GM18909 (cell line): Measurements from ENCODE around the gene CPZ.
"Not testable (repeated sequence)": the region's sequence is repeated elsewhere in the genome, so short reads cannot be mapped to it uniquely, and the experiment has no call there.

Source experiments
- ATAC-seq: cut with Tn5 transposase; IDR thresholded peaks from one replicate; pipeline ENCODE4 v1.9.1; 2021; ENCODE audit warnings: mild to moderate bottlenecking; ENCODE audit not compliant: unreplicated experiment, poor library complexity

CPZ gene

DNA sequence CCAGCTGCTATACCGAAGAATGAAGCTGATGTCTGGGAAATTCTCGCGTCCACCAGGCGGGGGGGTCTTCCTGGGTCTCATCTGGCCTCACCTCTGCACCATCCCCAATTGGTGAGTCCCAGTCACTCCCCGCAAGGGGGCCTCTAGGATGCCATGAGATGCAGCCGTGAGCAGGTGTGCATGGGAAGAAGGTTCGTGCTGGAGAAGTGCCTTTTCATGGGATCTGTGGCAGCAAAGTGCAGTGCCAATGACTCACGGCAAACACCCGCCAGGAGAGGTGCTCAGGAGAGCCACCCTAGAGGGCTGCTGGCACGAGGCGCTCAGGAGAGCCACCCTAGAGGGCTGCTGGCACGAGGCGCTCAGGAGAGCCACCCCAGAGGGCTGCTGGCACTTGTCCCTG lies 55.1 kb downstream of the CPZ start:
- no peak for ATAC-seq

DNA sequence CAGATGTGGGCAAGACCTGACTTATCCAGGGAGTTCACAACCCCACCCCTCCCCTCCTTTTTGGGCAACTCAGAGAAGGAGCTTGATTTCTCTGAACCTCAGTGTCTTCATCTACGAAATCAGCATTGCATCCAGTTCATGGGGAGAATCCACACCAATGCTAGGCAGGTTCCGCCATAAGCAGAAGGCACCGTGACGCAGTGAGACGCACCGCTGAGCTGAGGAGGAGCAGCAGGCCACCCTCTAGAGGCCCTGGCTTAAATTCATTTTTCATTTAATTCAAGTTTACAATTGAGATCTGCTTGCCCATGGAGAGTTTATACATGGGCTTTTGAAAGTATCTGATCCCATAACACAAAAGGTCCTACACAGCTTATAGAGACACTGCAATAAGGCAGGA lies 55.7 kb downstream of the CPZ start:
- no peak for ATAC-seq

DNA sequence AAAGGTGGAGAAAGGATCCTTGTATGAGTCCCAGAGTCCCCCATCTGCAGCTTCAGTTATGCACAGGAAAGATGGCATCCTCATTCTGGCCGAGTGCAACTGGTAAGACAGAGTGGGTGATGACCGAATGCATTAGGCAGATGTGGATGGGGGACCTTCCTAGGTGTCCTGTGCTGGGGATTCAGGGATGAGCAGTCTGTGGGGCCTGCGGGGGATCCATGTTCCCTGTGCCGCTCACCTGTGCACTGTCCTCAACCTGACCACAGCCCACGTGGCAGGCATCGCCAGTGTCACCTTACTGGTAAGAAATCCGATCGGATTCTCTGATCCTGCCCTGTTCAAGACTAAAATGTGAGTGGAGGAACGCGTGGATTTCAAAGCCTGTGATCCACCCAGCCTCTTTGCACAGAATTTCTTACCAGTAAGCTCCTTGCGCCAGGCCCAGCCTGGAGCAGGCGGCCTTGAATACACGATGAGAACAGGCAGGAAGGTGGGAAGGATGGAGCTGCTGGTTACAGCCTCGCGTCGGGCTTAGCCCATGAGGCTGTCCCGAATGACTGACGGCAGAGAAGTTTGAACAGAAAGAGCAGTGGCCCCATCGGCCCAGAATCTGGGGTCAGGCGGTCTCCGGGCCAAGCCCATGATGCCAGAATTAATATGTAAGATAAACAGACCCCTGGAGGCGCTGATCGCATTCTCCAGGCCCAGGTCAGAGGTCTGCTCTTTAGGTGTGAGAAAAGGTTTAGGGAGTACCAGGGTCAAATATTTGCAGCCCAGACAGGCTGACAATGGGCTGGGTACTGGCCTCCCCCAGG lies 56.5 kb downstream of the CPZ start:
- no peak for ATAC-seq

DNA sequence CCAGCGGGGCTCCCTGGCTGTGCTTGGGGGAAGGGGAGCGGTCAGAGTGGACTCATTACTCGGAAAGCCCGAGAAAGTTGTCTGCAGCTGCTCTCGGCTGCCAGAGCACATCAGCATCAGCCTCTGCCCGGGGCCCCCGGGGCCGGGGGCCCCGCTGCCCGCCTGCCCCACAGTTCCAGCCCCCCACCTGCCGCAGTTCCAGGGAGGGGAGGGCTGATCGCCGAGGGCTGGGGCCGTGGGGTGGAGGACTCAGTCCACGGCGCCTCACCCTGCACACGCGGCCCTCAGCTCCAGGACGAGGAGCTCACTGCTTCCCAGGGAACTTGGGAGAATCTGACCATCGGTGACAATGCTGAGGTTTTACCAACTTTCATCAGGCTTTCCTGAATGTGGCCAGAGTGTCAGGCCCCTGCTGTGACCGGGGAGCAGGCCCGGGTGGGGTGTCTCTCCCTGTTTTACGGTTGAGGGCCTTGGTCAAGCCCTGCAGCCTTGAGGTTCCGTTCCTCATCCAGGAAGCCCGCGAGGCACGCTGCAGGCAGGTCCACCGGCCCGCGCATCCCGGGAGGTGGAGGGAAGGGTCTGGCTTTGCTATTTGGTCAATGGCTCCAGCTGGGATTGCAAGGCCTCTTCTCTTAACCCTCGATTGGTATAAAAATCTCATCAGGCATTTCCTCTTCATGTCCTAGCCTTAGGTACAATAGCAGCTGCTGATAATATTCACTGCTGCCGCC lies 57.2 kb downstream of the CPZ start:
- ATAC-seq, result no peak

DNA sequence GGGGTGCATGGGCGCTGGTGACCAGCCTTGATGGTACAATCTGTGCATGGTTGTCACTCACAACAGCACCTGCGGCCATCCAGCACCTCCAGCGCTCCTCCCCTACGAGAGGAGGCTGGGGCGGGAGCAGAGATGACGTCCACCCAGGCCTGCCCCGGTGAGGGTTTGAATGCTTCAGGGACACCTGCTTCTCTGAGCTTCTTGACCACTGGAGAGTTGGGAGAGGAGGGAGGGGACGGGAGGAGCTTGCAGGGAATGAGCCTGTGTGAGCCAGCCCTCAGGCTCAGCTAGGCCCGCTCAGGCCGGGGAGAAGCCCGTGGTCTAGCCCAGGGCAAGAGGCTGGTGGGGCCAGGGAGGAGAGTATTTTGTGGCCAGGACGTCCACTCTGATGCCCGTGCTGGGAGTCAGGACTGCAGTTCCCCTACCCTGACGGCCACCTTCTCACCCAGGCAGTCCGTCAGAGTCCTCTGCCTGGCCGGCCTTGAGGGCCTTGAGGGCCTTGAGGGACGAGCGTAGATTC lies 59.2 kb downstream of the CPZ start:
- no peak for ATAC-seq

DNA sequence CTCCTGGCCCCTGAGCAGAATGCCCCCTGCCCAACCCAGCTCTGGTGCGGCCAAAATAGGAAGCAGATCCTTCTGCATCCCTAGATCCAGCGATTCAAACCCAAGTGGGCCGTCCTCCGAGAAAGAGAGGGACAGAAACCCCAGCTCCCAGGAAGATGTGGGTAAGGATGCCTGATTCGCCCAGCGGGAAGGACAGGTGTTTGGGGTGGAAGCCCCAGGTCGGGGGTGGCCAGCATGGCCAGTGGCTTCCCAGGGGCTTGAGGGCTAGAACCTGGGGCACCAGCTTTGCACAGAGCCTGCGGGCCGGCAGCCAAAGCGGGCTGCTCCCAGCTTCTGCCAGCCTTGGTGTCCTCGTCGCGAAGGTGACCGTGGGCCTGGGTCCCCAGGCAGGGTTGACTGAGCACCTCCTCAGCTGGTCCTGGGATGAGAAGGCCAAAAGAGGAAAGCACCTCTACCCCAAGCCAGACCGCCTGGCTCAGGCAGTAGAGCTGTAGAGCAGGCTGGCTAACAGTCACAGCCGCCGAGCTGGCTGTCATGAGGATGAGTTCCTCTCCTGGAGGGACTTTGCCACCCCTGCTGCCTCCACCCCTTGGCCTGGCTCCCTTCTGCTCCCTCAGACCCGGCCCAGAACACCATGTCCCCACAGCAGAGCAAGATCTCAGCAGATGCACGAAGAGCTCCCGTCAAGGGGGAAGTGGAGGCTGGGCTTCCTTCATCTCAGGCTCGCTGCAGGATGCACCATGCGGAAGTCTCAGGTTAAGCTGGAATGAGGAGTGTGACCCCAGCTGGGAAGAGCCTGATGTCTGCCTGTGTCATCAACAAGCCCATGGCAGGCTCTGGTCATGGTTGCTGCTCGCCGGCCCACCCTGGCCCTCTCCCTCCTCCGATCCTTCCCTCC lies 59.9 kb downstream of the CPZ start:
- no peak for ATAC-seq

DNA sequence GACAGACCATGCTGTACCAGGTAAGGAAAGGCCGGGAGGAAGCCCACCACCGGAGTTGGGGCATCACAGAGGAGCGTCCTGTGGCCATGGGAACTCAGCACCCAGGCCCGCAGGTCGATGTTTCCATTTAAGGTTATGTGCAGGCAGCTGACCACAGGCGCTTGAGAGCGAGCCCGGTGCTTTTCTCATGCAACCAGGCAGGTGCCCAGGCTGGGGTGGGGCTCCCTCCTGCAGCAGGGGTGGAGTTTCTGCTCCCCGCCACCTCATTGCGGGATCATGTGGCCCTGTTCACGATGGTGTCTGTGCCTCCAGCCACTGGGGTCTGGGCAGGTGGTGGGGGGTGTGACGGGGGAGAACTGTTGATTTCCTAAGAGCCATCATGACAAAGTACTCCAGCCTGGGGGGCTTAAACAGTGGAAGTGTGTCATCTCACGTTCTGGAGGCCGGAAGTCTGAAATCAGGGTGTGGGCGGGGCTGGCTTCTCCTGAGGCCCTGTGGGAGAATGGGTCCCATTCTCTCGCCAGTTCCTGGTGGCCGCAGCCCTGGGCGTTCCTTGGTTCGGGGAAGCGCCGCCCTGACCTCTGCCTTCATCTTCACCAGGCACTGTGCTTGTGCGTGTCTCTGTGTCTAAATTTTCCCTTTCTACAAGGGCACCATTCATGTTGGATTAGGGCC lies 60.9 kb downstream of the CPZ start:
- ATAC-seq, result no peak

DNA sequence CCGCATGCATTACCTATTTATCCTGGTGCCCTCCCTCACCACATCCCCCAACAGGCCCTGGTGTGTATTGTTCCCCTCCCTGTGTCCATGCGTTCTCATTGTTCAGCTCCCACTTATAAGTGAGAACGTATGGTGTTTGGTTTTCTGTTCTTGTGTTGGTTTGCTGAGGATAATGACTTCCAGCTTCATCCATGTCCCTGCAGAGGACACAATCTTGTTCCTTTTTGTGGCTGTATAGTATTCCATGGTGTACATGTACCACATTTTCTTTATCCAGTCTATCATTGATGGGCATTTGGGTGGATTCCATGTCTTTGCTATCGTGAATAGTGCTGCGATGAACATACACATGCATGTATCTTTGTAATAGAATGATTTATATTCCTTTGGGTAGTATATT lies 61.6 kb downstream of the CPZ start:
- not testable (repeated sequence) for ATAC-seq

DNA sequence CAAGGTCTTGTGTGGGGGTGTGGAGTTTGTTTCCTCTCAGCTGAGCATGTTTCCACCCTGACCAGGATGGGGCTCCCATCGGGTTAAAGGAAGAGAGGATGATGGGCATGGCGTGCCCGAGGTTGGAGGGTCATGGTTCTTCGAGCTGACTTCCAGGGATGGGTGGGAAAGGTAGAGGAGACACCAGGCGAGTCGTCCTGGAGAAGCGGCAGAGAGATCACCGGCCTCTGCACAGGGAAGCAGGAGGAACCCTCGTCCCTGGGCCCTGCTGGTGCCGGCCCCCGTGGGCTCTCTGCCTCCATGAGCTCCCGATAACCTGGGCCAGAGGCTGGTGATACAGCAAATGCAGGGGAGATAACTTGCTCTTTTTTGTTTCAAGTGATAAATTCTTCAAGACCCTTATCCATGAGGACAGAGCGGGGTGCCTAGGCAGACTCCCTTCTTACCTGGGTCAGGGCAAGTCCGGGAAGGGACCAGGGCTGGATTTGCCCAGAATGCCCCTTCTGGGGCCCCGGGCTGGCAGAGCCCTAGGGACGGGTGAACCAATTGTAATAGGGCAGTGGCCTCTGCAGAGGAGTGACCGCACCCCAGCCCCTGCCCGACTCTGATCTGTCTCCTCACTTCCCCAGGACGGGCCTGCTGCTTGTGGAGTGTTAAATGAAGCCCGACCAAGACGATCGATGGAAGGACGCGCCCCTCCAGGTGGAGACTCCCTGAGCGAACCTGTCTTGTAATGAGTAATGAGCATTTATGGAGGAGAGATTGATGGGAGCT lies 63.0 kb downstream of the CPZ start:
- no peak for ATAC-seq

DNA sequence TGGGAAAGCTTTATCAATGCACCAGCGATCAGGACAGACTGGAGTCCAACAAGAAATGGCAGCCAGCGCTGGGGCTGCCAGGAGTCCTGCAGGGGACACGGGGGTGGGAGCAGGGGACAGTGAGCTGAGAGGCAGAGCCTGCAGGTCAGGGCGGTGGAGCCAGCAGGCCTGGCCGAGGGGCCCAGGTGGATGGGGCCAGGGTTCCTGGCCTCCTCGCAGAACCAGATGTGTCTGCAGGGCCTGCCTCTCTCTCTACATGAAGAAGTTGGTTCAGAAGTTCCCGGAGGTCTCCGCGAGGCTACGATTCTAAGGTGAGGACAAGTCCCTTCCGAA lies 63.6 kb downstream of the CPZ start:
- no peak for ATAC-seq

DNA sequence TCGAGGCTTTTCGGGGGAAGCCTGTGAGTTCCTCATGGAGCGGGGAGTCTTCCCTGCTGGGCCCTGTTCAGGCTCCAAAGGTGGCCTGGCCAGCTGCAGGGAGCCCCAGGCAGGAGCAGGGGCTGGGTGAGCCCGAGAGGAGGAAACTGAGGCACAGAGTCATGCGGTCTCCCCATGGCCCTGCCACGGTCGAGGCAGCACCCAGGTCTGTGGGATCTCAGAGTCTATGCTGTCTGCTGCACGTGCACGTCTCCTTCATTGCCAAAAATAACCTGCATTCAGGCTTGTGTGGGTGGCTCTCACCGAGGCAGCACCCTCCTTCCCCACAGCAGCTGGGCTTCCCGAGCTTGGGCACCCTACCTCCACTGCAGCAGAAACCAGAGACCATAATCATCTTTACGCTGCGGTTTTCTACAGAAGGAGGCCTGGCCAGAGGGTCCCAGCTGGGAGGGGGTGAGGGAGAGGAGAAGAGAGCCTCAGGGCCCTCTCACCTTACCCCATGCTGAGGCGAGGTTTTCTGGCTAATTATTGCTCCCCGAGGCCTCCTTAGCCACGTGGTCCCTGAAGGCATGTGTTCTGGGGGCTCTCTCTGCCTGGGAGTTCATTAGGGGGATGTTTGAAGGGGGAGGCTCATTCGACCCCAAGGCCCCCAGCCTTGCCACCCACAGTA lies 64.3 kb downstream of the CPZ start:
- no peak for ATAC-seq

DNA sequence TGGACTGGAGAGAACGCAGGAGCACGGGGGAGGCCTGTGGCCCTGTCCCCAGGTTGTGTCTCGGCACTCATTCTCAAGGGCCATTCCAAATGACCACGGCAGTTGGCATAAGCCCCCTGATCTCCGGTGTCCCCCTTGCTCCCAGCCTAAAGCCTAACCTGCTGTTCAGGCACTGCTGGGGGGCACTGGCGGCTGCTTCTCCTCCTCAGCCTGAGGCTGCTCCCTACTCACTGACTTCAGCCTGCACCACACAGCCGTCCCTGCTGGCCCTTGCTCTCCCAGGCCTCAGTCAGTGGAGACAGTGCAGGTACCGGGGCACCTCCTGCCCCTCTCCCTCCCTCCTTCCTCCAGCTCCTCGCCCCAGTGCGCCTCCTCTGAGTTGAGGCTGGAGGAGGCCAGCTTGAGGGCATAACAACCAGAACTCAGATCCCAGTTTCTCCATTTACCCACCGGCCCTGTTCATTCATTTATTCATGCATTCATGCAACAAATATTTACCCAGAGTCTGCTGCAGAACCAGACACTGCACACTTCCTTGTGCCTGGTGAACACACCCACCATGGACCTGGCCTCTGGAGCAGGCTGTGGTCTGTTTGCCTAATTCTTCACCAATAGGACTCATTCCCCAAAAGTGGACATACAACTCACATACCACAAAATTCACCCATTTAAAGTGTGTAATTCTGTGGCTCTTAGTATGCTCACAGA lies 65.0 kb downstream of the CPZ start:
- ATAC-seq, result no peak

DNA sequence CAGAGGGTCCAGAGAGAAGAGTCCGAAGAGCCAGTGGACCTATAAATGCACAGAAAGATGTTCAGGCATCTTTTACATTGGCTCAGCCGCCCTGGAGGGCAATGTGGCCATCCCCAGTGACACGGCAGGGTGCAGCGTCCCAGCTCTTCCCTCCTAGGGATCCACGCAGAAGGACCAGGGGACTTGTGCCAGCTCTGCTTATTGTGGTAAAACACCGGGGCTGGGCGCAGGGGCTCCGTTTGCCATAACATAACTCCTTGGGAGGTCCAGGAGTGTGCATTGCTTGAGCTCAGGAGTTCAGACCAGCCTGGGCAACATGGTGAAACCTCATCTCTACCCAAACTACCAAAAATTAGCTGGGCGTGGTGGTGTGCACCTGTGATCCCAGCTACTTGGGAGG lies 70.2 kb downstream of the CPZ start:
- ATAC-seq, result no peak

DNA sequence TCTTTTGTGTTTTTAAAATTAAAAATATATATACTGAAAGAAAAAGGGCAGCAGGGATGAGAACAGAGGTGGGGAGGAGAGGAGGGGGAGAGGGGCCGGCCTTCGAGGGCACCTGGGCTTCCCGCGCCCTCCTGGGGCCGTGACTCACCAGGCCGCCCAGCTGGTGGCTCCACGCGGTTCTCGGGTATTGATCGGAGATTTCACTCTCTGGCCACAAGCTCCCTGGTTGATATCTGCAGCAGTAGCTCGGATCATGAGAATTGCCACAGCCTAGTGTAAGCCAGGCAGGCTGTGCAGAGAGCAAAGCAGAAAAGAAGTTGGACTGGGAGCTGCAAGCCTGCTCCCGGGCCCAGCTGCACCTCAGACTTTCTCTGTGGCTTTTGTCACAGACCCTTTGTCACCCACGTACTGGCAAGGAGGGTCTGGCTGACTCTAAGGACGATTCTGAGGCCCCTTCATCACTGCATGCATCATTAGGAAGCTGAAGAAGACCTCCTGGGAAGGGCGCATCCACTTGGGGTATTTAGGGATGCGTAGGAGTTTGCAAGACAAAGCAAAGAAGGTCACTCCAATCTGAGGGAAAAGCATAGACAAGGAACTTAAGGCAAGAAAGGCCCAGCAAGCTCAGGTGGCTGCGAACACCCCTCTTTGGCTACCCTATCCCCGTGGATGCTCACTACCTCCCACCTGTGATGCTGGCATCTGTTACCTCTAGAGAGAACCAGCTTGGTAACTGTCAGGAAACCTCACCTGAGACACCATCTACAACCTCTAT lies 71.7 kb downstream of the CPZ start:
- no peak for ATAC-seq

DNA sequence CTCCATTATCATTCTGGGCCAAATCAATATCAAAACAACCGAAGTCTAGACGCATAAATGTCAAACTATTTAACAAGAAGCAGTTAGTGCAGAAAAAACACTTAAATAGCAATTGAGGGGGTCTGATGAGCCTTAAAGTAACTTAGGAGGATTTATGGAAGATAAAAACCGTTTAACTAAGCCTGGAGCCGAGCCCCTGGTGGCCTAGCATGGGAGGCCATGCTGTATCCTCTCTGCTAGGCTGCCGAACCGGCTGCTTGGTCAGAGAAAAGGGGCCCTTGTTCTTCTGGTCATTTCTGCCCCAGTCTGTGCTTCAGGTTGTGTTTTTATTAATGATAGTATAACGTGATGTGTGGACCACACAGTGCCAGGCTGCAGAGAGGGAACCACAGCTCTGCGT lies 72.4 kb downstream of the CPZ start:
- ATAC-seq, result no peak

DNA sequence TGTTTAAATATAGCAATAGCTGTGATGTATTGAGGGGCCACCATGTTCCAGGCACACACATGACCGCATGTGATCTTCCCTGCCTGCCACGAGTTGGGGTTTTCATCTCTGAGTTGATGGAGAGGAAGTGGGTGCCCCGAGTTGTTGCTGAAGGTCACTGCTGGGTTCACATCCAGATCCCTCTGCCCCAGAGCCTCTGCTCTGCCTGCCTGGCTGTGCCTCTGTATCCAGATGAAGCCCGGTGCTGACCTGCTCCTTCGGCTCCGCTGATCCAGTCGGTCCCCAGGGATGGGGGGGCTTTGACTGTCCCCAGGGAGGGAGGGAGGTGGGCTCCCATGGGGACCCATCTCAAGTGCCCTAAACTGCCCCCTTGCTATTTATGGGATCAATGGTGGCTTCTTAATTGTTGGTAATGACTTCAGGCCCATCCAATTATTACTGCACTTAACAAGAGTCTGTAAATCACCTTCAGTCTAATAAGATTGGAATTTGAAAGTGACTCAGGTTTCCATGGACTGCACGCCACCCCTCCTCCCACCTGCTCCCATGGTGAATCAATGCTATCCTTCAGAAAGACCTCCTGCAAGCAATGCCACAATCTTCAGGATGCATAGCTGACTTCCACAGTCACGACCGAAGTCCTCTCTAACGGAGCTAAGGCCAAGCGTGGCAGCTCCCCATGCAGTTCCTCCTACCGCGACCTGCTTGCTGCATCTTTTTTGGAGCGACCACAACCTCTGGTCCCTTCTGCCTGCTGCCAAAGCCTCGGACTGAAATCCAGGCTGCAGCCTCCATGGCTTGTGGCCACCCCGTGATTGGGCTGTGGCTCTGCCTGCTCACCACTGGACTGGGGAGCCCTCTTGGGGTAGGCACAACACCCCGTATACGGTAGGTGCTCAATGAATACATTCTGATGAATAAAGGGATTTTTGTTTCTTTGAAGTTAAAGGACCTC lies 73.1 kb downstream of the CPZ start:
- no peak for ATAC-seq

DNA sequence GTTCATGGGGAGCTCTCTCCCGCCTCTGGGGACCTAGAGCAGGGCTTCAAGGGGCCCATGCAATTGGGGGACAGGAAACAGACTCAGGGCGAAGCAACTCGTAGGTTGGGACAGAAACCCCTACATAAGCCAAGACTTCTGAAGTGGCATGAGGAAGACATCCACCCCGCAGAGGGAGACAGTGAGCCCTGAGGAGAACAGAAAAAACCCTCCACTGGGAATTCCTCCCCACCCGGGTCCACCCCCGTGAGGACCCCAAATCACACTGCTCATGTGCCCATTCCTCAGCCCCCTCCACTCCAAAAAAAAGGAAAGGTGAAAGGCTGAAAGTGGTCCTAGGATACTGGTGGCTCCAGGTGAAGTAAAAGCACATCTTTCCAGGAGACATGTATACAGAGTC lies 74.0 kb downstream of the CPZ start:
- no peak for ATAC-seq
